ENCODE measurements around the gene CHAF1A.

The CHAF1A gene

DNA sequence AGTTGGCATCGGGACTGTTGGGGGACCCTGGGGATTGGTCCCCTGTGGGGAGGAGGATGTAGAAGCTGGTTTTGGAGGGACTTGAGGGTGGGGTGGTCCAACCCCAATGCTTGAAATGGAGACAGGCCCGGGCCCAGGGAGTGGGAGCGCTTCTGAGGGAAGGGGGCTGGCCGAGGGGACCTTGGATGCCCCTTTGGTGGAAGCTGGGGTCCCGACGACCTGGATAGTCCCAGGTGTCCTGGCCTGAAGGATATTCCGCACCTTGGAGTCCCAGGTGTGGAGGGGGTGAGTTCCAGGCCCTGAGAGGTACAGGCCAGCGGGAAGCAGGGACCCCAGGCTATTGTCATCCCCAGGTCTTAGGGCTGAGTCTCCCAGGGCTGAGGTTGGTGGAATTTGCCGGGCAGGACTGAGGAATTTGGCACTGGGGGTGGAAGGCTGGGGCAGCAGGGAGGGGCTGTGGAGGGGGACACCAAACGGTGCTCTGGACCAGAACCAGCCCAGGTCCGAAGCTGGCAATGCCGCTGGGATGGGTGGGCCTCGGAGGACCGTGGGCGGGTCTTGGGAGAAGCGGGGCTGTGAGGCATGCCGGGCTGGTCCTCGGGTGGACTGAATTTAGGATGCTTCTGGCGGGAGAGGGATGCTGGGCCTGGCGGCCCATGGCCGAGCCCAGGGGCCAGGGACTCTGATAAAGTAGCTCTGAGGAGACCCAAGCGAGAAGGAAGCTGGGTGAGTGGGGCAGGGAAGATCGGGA is 71.5 kb downstream of the CHAF1A start:
- peak overlapping the region; percentile 3; the same call in 1 of the 2 replicates for H3K4me3 ChIP-seq (ENCODE audit: low read depth, low read length)
- H3K27me3 ChIP-seq (ENCODE audit: insufficient read depth, low read depth, severe bottlenecking): no peaks in the 10 kb centered on the region
- TF ChIP-seq, protein P1, sequence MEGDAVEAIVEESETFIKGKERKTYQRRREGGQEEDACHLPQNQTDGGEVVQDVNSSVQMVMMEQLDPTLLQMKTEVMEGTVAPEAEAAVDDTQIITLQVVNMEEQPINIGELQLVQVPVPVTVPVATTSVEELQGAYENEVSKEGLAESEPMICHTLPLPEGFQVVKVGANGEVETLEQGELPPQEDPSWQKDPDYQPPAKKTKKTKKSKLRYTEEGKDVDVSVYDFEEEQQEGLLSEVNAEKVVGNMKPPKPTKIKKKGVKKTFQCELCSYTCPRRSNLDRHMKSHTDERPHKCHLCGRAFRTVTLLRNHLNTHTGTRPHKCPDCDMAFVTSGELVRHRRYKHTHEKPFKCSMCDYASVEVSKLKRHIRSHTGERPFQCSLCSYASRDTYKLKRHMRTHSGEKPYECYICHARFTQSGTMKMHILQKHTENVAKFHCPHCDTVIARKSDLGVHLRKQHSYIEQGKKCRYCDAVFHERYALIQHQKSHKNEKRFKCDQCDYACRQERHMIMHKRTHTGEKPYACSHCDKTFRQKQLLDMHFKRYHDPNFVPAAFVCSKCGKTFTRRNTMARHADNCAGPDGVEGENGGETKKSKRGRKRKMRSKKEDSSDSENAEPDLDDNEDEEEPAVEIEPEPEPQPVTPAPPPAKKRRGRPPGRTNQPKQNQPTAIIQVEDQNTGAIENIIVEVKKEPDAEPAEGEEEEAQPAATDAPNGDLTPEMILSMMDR (IDR thresholded peaks at IDR 0.05; ENCODE audit: low read depth, low read length): no peak
- no peaks in the 10 kb centered on the region for H3K9me3 ChIP-seq (ENCODE audit: severe bottlenecking)
- H3K36me3 ChIP-seq: peaks cover 31% of the 10 kb centered on the region
- no peak overlapping the region for H3K27ac ChIP-seq
- no peak for DNase-seq

DNA sequence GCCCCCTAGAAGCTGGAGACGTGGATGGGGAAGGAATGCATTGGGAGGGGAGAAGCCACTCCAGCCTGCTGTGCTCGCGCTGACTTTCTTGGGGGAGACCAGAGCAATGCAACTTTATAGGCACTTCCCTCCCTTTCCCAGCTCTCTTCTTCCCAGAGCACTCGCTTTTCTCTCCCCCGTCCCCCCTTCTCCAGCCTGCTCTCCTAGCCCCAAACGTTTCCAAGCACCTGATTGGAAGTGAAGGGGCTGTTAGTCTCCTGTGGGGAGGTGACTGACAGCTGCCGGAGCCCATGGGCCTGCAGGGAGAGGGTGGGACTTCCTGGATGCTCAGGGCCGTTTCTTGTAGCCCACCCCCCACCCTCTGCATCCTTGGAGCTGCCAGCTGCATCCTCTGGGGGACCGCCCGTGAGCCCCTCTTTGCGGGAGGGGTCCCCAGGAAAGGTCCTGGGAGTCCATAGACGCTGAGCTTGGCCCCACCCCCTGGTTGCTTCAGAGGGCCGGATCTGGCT is 72.1 kb downstream of the CHAF1A start:
- DNase-seq: peak; percentile 55
- no peak overlapping the region for H3K27ac ChIP-seq
- peak overlapping the region; percentile 3; the same call in 1 of the 2 replicates for H3K4me3 ChIP-seq (ENCODE audit: low read depth, low read length)
- peaks cover 33% of the 10 kb centered on the region for H3K36me3 ChIP-seq
- no peaks in the 10 kb centered on the region for H3K9me3 ChIP-seq (ENCODE audit: severe bottlenecking)
- H3K27me3 ChIP-seq (ENCODE audit: insufficient read depth, low read depth, severe bottlenecking): no peaks in the 10 kb centered on the region
- TF ChIP-seq, protein P1 (IDR thresholded peaks at IDR 0.05; ENCODE audit: low read depth, low read length): no peak

DNA sequence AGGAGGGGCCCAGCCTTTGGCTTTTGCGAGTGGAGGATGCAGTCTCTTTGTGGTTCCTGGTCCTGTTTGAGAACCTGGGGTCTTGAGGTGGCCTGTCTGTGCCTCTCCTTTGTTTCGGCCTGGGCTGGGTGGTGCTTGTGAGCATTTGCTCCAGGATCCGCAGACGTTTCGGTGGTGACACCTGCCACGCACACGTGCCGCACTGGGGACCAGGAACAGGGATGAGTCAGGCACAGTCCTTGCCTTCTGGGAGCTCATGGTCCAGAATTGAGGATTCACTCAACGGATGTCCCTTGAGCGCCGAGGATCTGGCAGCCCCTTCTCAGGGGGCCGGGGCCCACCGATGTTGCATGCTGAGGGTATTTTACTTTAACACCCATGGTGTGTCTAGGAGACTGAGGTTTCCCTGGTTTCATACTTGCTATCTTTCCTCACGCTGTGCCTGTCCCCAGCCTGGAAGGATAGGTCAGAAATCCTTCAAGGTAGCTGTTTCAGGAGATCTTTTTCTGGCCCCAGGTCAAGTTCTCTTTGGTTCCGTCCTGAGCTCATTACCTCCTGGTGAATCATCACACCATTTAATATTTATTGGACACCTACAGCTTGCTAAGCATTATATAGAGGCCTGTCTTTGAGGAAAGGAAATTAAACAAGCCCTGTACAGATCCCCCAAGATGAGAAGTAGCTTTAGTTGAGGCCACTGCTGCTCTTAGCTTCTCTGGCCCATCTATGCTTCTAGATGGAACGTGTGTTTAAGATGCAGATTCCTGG is 74.8 kb downstream of the CHAF1A start:
- Histone ChIP-seq H3K27ac (no peak overlapping the region), H3K27me3 (ENCODE audit: insufficient read depth, low read depth, severe bottlenecking) (no peaks in the 10 kb centered on the region), H3K4me3 (ENCODE audit: low read depth, low read length) (no peak overlapping the region), H3K9me3 (ENCODE audit: severe bottlenecking) (no peaks in the 10 kb centered on the region), H3K36me3 (peaks cover 42% of the 10 kb centered on the region)
- TF ChIP-seq, protein P1 (IDR thresholded peaks at IDR 0.05; ENCODE audit: low read depth, low read length): no peak
- DNase-seq: no peak

DNA sequence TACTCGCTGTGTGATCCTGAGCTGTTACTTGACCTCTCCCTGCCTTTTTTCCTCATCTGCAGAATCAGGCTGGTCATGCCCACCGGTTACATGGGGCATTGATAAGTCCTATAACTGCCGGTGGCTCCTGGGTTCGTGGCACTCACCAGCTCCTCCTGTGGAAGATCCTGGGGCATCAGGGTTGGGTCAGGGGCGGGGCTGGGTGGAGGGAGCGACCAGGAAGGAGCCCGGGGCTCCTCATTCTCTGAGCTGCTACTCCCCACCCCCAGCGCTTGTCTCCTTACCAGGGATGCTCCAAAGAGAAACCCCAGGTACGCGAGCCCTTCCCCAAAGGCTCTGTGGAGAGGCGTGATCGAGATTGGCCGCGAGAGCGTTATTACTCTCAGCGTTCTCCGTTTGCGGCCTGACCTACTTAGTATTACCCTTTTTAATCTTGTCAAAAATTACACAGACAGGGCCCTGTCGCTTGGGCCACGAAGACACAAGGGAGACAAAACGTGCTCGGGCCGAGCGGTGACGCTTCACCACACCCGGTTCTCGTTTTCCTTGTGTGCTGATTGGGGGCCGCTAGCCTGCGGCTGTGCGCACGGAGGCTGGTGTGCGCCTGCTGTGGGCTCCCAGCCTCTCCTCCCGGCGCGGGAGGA is 80.4 kb downstream of the CHAF1A start:
- TF ChIP-seq, protein P1 (IDR thresholded peaks at IDR 0.05; ENCODE audit: low read depth, low read length): no peak
- Histone ChIP-seq H3K4me3 (ENCODE audit: low read depth, low read length) (no peak overlapping the region), H3K27ac (no peak overlapping the region), H3K36me3 (peaks cover 36% of the 10 kb centered on the region), H3K9me3 (ENCODE audit: severe bottlenecking) (no peaks in the 10 kb centered on the region), H3K27me3 (ENCODE audit: insufficient read depth, low read depth, severe bottlenecking) (no peaks in the 10 kb centered on the region)
- DNase-seq: no peak

DNA sequence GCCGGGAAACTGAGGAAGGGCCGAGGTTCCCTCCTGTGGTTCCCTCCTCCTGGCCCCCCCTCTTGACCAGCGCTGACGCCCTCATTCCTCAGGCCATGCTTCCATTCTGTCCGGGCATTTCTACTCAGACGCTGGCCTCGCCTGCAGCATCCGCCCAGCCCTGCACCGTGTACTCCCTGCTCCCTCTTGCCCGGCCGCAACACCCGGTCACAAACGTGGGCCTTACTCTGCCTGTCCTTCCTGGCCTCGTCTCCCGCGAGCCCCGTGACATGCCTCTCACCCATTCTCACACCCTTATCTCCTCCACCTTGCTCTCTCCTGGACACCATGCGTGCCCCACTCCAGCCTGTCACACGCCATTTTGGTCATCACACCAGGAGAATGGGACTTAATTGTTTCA is 80.9 kb downstream of the CHAF1A start:
- H3K4me3 ChIP-seq (ENCODE audit: low read depth, low read length): no peak overlapping the region
- no peaks in the 10 kb centered on the region for H3K27me3 ChIP-seq (ENCODE audit: insufficient read depth, low read depth, severe bottlenecking)
- H3K27ac ChIP-seq: no peak overlapping the region
- no peak for DNase-seq
- H3K36me3 ChIP-seq: peaks cover 36% of the 10 kb centered on the region
- TF ChIP-seq, protein P1 (IDR thresholded peaks at IDR 0.05; ENCODE audit: low read depth, low read length): no peak
- no peaks in the 10 kb centered on the region for H3K9me3 ChIP-seq (ENCODE audit: severe bottlenecking)

All from WERI-Rb-1 (cell line).